ENCODE data around the gene CFP.

Gene CFP

GRCh38 chrX:47643926-47644325 lies 14.2 kb upstream of the CFP start:
- no peaks in the 10 kb centered on the region for H3K27me3 ChIP-seq (ENCODE audit: control insufficient read depth in 1 of 2, insufficient read depth in 2 of 2, low read length in 2 of 2)
- H3K36me3 ChIP-seq (ENCODE audit: control insufficient read depth in 1 of 2, insufficient read depth in 2 of 2, low read length in 2 of 2): peaks cover 11 to 25% of the 10 kb centered on the region in 2 donors
- no peaks in the 10 kb centered on the region for H3K9me3 ChIP-seq (ENCODE audit: control insufficient read depth in 1 of 2, low read length in 2 of 2)
- peaks cover 6 to 8% of the 10 kb centered on the region in 2 donors for H3K4me1 ChIP-seq (ENCODE audit: control insufficient read depth in 1 of 2, insufficient read depth in 2 of 2, low read length in 2 of 2)
- H3K4me3 ChIP-seq (ENCODE audit: low read depth in 1 of 2, low read length in 2 of 2): no peak overlapping the region
- no peak overlapping the region for H3K27ac ChIP-seq (ENCODE audit: low read depth, low read length)
- no peak overlapping the region for H3K9ac ChIP-seq (ENCODE audit: low read depth in 1 of 2, low read length in 2 of 2)

- Histone ChIP-seq H3K9ac (ENCODE audit: low read depth in 1 of 2, low read length in 2 of 2) (no peak overlapping the region), H3K36me3 (ENCODE audit: control insufficient read depth in 1 of 2, insufficient read depth in 2 of 2, low read length in 2 of 2) (peaks cover 19 to 58% of the 10 kb centered on the region in 2 donors), H3K9me3 (ENCODE audit: control insufficient read depth in 1 of 2, low read length in 2 of 2) (no peaks in the 10 kb centered on the region), H3K27ac (ENCODE audit: low read depth, low read length) (no peak overlapping the region), H3K27me3 (ENCODE audit: control insufficient read depth in 1 of 2, insufficient read depth in 2 of 2, low read length in 2 of 2) (no peaks in the 10 kb centered on the region), H3K4me3 (ENCODE audit: low read depth in 1 of 2, low read length in 2 of 2) (no peak overlapping the region), H3K4me1 (ENCODE audit: control insufficient read depth in 1 of 2, insufficient read depth in 2 of 2, low read length in 2 of 2) (no peaks in the 10 kb centered on the region)
These were observed 9.1 kb upstream of the CFP start for GRCh38 chrX:47638816-47639215.

GRCh38 chrX:47637546-47638195 lies 7.9 kb upstream of the CFP start:
- H3K36me3 ChIP-seq (ENCODE audit: control insufficient read depth in 1 of 2, insufficient read depth in 2 of 2, low read length in 2 of 2): peaks cover 19 to 58% of the 10 kb centered on the region in 2 donors
- H3K27me3 ChIP-seq (ENCODE audit: control insufficient read depth in 1 of 2, insufficient read depth in 2 of 2, low read length in 2 of 2): no peaks in the 10 kb centered on the region
- no peak overlapping the region for H3K4me3 ChIP-seq (ENCODE audit: low read depth in 1 of 2, low read length in 2 of 2)
- no peaks in the 10 kb centered on the region for H3K4me1 ChIP-seq (ENCODE audit: control insufficient read depth in 1 of 2, insufficient read depth in 2 of 2, low read length in 2 of 2)
- no peak overlapping the region for H3K27ac ChIP-seq (ENCODE audit: low read depth, low read length)
- no peak overlapping the region for H3K9ac ChIP-seq (ENCODE audit: low read depth in 1 of 2, low read length in 2 of 2)
- H3K9me3 ChIP-seq (ENCODE audit: control insufficient read depth in 1 of 2, low read length in 2 of 2): no peaks in the 10 kb centered on the region

GRCh38 chrX:47634871-47635575 lies 5.3 kb upstream of the CFP start:
- no peak overlapping the region for H3K27ac ChIP-seq (ENCODE audit: low read depth, low read length)
- no peak overlapping the region for H3K4me3 ChIP-seq (ENCODE audit: low read depth in 1 of 2, low read length in 2 of 2)
- no peaks in the 10 kb centered on the region for H3K9me3 ChIP-seq (ENCODE audit: control insufficient read depth in 1 of 2, low read length in 2 of 2)
- H3K27me3 ChIP-seq (ENCODE audit: control insufficient read depth in 1 of 2, insufficient read depth in 2 of 2, low read length in 2 of 2): no peaks in the 10 kb centered on the region
- H3K9ac ChIP-seq (ENCODE audit: low read depth in 1 of 2, low read length in 2 of 2): no peak overlapping the region
- H3K4me1 ChIP-seq (ENCODE audit: control insufficient read depth in 1 of 2, insufficient read depth in 2 of 2, low read length in 2 of 2): peaks cover 0 to 2% of the 10 kb centered on the region in 2 donors
- peaks cover 12 to 41% of the 10 kb centered on the region in 2 donors for H3K36me3 ChIP-seq (ENCODE audit: control insufficient read depth in 1 of 2, insufficient read depth in 2 of 2, low read length in 2 of 2)

GRCh38 chrX:47633689-47634590 lies 4.2 kb upstream of the CFP start:
- Histone ChIP-seq H3K27ac (ENCODE audit: low read depth, low read length) (no peak overlapping the region), H3K4me3 (ENCODE audit: low read depth in 1 of 2, low read length in 2 of 2) (no peak overlapping the region), H3K9me3 (ENCODE audit: control insufficient read depth in 1 of 2, low read length in 2 of 2) (no peaks in the 10 kb centered on the region), H3K27me3 (ENCODE audit: control insufficient read depth in 1 of 2, insufficient read depth in 2 of 2, low read length in 2 of 2) (no peaks in the 10 kb centered on the region), H3K9ac (ENCODE audit: low read depth in 1 of 2, low read length in 2 of 2) (no peak overlapping the region), H3K4me1 (ENCODE audit: control insufficient read depth in 1 of 2, insufficient read depth in 2 of 2, low read length in 2 of 2) (peaks cover 0 to 3% of the 10 kb centered on the region in 2 donors), H3K36me3 (ENCODE audit: control insufficient read depth in 1 of 2, insufficient read depth in 2 of 2, low read length in 2 of 2) (peaks cover 8 to 33% of the 10 kb centered on the region in 2 donors)

GRCh38 chrX:47632666-47633065 lies 2.9 kb upstream of the CFP start:
- no peak overlapping the region for H3K27ac ChIP-seq (ENCODE audit: low read depth, low read length)
- H3K4me1 ChIP-seq (ENCODE audit: control insufficient read depth in 1 of 2, insufficient read depth in 2 of 2, low read length in 2 of 2): peaks cover 0 to 3% of the 10 kb centered on the region in 2 donors
- H3K36me3 ChIP-seq (ENCODE audit: control insufficient read depth in 1 of 2, insufficient read depth in 2 of 2, low read length in 2 of 2): peaks cover 0 to 22% of the 10 kb centered on the region in 2 donors
- no peak overlapping the region for H3K4me3 ChIP-seq (ENCODE audit: low read depth in 1 of 2, low read length in 2 of 2)
- no peaks in the 10 kb centered on the region for H3K27me3 ChIP-seq (ENCODE audit: control insufficient read depth in 1 of 2, insufficient read depth in 2 of 2, low read length in 2 of 2)
- no peaks in the 10 kb centered on the region for H3K9me3 ChIP-seq (ENCODE audit: control insufficient read depth in 1 of 2, low read length in 2 of 2)
- H3K9ac ChIP-seq (ENCODE audit: low read depth in 1 of 2, low read length in 2 of 2): no peak overlapping the region

- no peak overlapping the region for H3K4me3 ChIP-seq (ENCODE audit: low read depth in 1 of 2, low read length in 2 of 2)
- H3K9me3 ChIP-seq (ENCODE audit: control insufficient read depth in 1 of 2, low read length in 2 of 2): no peaks in the 10 kb centered on the region
- no peaks in the 10 kb centered on the region for H3K27me3 ChIP-seq (ENCODE audit: control insufficient read depth in 1 of 2, insufficient read depth in 2 of 2, low read length in 2 of 2)
- peaks cover 0 to 19% of the 10 kb centered on the region in 2 donors for H3K36me3 ChIP-seq (ENCODE audit: control insufficient read depth in 1 of 2, insufficient read depth in 2 of 2, low read length in 2 of 2)
- no peak overlapping the region for H3K9ac ChIP-seq (ENCODE audit: low read depth in 1 of 2, low read length in 2 of 2)
- H3K27ac ChIP-seq (ENCODE audit: low read depth, low read length): no peak overlapping the region
- H3K4me1 ChIP-seq (ENCODE audit: control insufficient read depth in 1 of 2, insufficient read depth in 2 of 2, low read length in 2 of 2): peaks cover 0 to 3% of the 10 kb centered on the region in 2 donors
These were observed 1.9 kb upstream of the CFP start for GRCh38 chrX:47631676-47632075.

- peaks cover 0 to 3% of the 10 kb centered on the region in 2 donors for H3K4me1 ChIP-seq (ENCODE audit: control insufficient read depth in 1 of 2, insufficient read depth in 2 of 2, low read length in 2 of 2)
- H3K27ac ChIP-seq (ENCODE audit: low read depth, low read length): no peak overlapping the region
- no peaks in the 10 kb centered on the region for H3K9me3 ChIP-seq (ENCODE audit: control insufficient read depth in 1 of 2, low read length in 2 of 2)
- H3K4me3 ChIP-seq (ENCODE audit: low read depth in 1 of 2, low read length in 2 of 2): no peak overlapping the region
- H3K27me3 ChIP-seq (ENCODE audit: control insufficient read depth in 1 of 2, insufficient read depth in 2 of 2, low read length in 2 of 2): peaks cover 0 to 2% of the 10 kb centered on the region in 2 donors
- H3K36me3 ChIP-seq (ENCODE audit: control insufficient read depth in 1 of 2, insufficient read depth in 2 of 2, low read length in 2 of 2): peaks cover 0 to under 1% of the 10 kb centered on the region in 2 donors
- H3K9ac ChIP-seq (ENCODE audit: low read depth in 1 of 2, low read length in 2 of 2): no peak overlapping the region
These were observed 748 bp downstream of the CFP start for GRCh38 chrX:47628982-47629381.

GRCh38 chrX:47625365-47625764 lies 4.4 kb downstream of the CFP start:
- Histone ChIP-seq H3K36me3 (ENCODE audit: control insufficient read depth in 1 of 2, insufficient read depth in 2 of 2, low read length in 2 of 2) (no peaks in the 10 kb centered on the region), H3K27me3 (ENCODE audit: control insufficient read depth in 1 of 2, insufficient read depth in 2 of 2, low read length in 2 of 2) (peaks cover 0 to 5% of the 10 kb centered on the region in 2 donors)

More at GRCh38 chrX:47625365-47625764, 4.4 kb downstream of the CFP start:
- no peaks in the 10 kb centered on the region for H3K9me3 ChIP-seq (ENCODE audit: control insufficient read depth in 1 of 2, low read length in 2 of 2)
- H3K9ac ChIP-seq (ENCODE audit: low read depth in 1 of 2, low read length in 2 of 2): no peak overlapping the region
- peaks cover 0 to 3% of the 10 kb centered on the region in 2 donors for H3K4me1 ChIP-seq (ENCODE audit: control insufficient read depth in 1 of 2, insufficient read depth in 2 of 2, low read length in 2 of 2)
- no peak overlapping the region for H3K27ac ChIP-seq (ENCODE audit: low read depth, low read length)
- H3K4me3 ChIP-seq (ENCODE audit: low read depth in 1 of 2, low read length in 2 of 2): no peak overlapping the region

Measured in duodenal mucosa (tissue), 2 donors.